HepG2 (cell line): ENCODE measurements around the gene NPHP1. TPM values are rescaled to one million over a fixed set of nuclear protein-coding genes. Genes with fewer than 3 reads are reported as not detected.

Experiments
- SRSF4 ChIP-seq: fragments of 200-400 bp; formaldehyde crosslinking; IDR thresholded peaks from one replicate; pipeline ENCODE4 v1.6.1; 2018; ENCODE audit warnings: mild to moderate bottlenecking, low read depth, low read length, moderate library complexity; ENCODE audit not compliant: poor library complexity, severe bottlenecking
- ZNF747 ChIP-seq: sonication (generic); formaldehyde crosslinking; IDR thresholded peaks from 2 replicates; pipeline ENCODE4 v1.8.1; 2023; ENCODE audit warnings: missing genetic modification reagents, mild to moderate bottlenecking, borderline replicate concordance
- polyA plus RNA-seq, 8 experiments: library from polyadenylated mRNA; depleted of rRNA in 3 of 8; stranded (reverse) in 7 of 8; unstranded in 1 of 8; fragments of >200 nt; fragmentation: Illumina TruSeq in 4 of 8; extraction: Trizol in 4 of 8; gene quantifications; 2 replicates each; pipeline versions ENCODE4 v1.2.1 to v1.2.3, GENCODE V29; 2011 to 2016; ENCODE audit warnings: low read depth in 4 of 8, missing spikeins in 1 of 8, mixed read lengths in 1 of 8; ENCODE audit not compliant: insufficient read depth in 1 of 8
- total RNA-seq, 5 experiments: library from RNA; depleted of rRNA; stranded (reverse); fragments of >200 nt; fragmentation: Illumina TruSeq; extraction: Trizol; gene quantifications; 2 replicates each; pipeline ENCODE4 v1.2.3, GENCODE V29; 2016; ENCODE audit warnings: low read depth in 1 of 5
- TF ChIP-seq, protein P1 (sequence below): sonication (generic); formaldehyde crosslinking; IDR thresholded peaks from 2 replicates; pipeline ENCODE4 v1.4.0; 2020; ENCODE audit warnings: missing genetic modification reagents, borderline replicate concordance
- TF ChIP-seq, protein P2 (sequence below): sonication (generic); formaldehyde crosslinking; conservative IDR thresholded peaks from 2 replicates; pipeline ENCODE4 v1.4.0; 2020; ENCODE audit warnings: mild to moderate bottlenecking, missing genetic modification reagents, moderate library complexity

NPHP1 gene
- total and polyA plus RNA-seq, 2 of the 13 experiments (the other 11 are each of a cell fraction or from before 2014, with no cell fraction given): 2.7 to 4.8 TPM

DNA sequence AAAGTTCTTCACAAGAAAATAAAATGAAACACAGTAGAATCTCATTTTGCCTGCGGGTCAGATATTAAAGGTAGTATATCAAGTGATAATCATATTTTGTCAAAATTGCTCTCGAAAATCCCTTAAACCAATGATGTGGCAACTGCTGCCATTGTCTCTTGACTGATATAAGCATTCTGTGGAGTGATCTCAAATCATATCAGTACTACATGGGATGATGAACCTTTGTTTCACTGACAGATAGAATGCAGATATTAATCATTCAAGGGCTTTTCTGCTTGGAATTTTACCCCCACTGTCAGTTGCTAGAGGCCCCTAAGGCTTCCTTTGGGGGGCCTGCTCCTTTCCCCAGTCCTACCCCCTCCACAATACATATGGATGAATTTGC lies 57.9 kb downstream of the NPHP1 start (continued):
- TF ChIP-seq, protein P1, sequence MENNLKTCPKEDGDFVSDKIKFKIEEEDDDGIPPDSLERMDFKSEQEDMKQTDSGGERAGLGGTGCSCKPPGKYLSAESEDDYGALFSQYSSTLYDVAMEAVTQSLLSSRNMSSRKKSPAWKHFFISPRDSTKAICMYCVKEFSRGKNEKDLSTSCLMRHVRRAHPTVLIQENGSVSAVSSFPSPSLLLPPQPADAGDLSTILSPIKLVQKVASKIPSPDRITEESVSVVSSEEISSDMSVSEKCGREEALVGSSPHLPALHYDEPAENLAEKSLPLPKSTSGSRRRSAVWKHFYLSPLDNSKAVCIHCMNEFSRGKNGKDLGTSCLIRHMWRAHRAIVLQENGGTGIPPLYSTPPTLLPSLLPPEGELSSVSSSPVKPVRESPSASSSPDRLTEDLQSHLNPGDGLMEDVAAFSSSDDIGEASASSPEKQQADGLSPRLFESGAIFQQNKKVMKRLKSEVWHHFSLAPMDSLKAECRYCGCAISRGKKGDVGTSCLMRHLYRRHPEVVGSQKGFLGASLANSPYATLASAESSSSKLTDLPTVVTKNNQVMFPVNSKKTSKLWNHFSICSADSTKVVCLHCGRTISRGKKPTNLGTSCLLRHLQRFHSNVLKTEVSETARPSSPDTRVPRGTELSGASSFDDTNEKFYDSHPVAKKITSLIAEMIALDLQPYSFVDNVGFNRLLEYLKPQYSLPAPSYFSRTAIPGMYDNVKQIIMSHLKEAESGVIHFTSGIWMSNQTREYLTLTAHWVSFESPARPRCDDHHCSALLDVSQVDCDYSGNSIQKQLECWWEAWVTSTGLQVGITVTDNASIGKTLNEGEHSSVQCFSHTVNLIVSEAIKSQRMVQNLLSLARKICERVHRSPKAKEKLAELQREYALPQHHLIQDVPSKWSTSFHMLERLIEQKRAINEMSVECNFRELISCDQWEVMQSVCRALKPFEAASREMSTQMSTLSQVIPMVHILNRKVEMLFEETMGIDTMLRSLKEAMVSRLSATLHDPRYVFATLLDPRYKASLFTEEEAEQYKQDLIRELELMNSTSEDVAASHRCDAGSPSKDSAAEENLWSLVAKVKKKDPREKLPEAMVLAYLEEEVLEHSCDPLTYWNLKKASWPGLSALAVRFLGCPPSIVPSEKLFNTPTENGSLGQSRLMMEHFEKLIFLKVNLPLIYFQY (CRISPR knock-in tag): no peak
- TF ChIP-seq SRSF4 (no peak), ZNF747 (CRISPR knock-in tag) (no peak)
- TF ChIP-seq, protein P2, sequence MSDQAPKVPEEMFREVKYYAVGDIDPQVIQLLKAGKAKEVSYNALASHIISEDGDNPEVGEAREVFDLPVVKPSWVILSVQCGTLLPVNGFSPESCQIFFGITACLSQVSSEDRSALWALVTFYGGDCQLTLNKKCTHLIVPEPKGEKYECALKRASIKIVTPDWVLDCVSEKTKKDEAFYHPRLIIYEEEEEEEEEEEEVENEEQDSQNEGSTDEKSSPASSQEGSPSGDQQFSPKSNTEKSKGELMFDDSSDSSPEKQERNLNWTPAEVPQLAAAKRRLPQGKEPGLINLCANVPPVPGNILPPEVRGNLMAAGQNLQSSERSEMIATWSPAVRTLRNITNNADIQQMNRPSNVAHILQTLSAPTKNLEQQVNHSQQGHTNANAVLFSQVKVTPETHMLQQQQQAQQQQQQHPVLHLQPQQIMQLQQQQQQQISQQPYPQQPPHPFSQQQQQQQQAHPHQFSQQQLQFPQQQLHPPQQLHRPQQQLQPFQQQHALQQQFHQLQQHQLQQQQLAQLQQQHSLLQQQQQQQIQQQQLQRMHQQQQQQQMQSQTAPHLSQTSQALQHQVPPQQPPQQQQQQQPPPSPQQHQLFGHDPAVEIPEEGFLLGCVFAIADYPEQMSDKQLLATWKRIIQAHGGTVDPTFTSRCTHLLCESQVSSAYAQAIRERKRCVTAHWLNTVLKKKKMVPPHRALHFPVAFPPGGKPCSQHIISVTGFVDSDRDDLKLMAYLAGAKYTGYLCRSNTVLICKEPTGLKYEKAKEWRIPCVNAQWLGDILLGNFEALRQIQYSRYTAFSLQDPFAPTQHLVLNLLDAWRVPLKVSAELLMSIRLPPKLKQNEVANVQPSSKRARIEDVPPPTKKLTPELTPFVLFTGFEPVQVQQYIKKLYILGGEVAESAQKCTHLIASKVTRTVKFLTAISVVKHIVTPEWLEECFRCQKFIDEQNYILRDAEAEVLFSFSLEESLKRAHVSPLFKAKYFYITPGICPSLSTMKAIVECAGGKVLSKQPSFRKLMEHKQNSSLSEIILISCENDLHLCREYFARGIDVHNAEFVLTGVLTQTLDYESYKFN (CRISPR knock-in tag): no peak
